ENCODE data around the gene AVPR1B. TPM values are rescaled to one million over a fixed set of nuclear protein-coding genes. Genes with fewer than 3 reads are reported as not detected.

The AVPR1B gene
- total RNA-seq, 1 experiment from 2014 or later = 0.22 TPM

DNA sequence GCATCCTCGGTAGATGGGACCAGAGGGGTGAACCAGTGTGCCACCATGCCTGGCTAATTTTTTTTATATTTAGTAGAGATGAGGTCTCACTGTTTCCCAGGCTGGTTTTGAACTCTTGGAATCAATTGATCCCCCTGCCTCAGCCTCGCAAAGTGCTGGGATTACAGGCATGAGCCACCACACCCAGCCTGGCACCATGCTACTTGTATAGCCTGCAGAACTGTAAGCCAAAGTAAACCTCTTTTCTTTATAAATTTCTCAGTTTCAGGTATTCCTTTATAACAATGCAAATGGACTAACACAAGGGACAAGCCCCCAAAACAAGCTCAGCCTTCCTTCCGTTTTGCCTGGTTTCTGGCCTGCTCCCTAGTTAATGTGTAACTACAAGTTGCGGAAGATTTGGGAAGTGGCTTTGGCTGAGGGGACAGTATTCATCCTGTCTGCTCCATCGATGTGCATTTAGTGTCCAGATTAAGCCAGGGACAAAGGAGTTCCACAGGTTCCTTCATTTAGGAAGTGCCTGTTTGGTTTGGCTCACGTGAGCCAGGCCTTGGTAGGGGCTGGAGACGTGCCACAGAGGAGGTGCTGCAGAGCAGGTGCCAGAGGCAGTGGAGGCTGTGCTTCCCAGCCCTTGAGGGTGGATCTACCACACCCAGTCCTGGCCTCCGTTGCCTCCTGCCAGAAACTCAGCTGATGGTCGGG is 4.4 kb downstream of the AVPR1B start:
- no TSS peak for BruUV-seq (replicated peaks)
- H3K9ac ChIP-seq (ENCODE audit: low read length) = no peak overlapping the region
- H3K36me3 ChIP-seq (ENCODE audit: low read depth, low read length) = peaks cover 3% of the 10 kb centered on the region; the same call in 1 of the 2 replicates
- ChIA-PET CTCF (no interaction called here), POLR2A (ENCODE audit: unreplicated experiment) (no interaction called here)
- H3K27ac ChIP-seq (ENCODE audit: low read length) = no peak overlapping the region
- H2AFZ ChIP-seq (ENCODE audit: low read length) = no peak overlapping the region
- 0 out of 2 replicates have a peak, but pooled peaks cover 7% of the 10 kb centered on the region for H3K4me1 ChIP-seq (ENCODE audit: insufficient read depth, low read length)
- H3K9me2 ChIP-seq (replicated peaks; ENCODE audit: low read length) = no peaks in the 10 kb centered on the region
- intact Hi-C loops (cut with micrococcal nuclease) = no loop called here
- no peaks in the 10 kb centered on the region for H3K79me2 ChIP-seq (ENCODE audit: low read length)
- ATAC-seq (no peak), DNase-seq (no peak)
- peaks cover 15% of the 10 kb centered on the region for H3K27me3 ChIP-seq (ENCODE audit: low read length)
- TF ChIP-seq EZH2 (IDR thresholded peaks at IDR 0.05; ENCODE audit: low read length, unreplicated experiment) = no peak
- no peak for TF ChIP-seq EZH2phosphoT487 (IDR thresholded peaks at IDR 0.05; ENCODE audit: borderline replicate concordance, low read length)
- TF ChIP-seq, protein P1, sequence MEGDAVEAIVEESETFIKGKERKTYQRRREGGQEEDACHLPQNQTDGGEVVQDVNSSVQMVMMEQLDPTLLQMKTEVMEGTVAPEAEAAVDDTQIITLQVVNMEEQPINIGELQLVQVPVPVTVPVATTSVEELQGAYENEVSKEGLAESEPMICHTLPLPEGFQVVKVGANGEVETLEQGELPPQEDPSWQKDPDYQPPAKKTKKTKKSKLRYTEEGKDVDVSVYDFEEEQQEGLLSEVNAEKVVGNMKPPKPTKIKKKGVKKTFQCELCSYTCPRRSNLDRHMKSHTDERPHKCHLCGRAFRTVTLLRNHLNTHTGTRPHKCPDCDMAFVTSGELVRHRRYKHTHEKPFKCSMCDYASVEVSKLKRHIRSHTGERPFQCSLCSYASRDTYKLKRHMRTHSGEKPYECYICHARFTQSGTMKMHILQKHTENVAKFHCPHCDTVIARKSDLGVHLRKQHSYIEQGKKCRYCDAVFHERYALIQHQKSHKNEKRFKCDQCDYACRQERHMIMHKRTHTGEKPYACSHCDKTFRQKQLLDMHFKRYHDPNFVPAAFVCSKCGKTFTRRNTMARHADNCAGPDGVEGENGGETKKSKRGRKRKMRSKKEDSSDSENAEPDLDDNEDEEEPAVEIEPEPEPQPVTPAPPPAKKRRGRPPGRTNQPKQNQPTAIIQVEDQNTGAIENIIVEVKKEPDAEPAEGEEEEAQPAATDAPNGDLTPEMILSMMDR (conservative IDR thresholded peaks at IDR 0.05; ENCODE audit: low read depth, low read length) = no peak
- H3K4me2 ChIP-seq (ENCODE audit: low read length) = no peak overlapping the region
- H3K4me3 ChIP-seq (ENCODE audit: low read length) = no peak overlapping the region
- no peaks in the 10 kb centered on the region for H4K20me1 ChIP-seq (ENCODE audit: low read length)
- H3K9me3 ChIP-seq (ENCODE audit: low read length) = no peaks in the 10 kb centered on the region
- H3F3A ChIP-seq (ENCODE audit: low read length, unreplicated experiment) = no peaks in the 10 kb centered on the region

DNA sequence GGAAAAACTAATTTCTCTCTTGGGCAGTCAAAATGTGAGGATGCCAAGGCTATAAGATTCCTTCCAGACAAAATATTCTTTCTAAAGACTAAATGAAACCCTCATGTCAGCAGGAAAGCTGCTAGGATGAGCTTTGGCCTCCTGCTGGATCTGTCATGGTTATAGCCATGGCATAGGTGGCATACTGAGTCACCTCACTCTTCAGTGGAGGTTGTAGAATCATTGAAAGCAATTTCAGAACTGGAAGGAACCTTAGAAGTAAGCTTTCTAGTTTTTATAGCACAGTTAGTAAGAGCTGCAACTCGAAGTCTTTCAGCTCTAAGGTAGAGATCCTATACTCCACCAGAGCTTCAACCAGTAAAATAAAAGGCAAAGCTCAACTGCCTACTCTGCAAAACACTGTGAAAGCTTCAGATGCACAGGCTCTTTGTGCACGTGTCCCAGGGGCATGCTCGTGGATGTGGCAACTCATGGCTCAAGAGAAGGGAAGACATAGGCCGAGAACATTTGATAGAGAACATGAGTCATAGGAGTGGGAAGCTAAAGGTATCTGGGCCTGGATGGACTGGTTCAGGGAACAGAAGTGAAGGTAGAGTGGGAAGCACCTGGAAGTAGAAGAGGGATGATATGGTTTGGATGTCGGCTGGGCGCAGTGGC is 5.8 kb downstream of the AVPR1B start:
- Histone ChIP-seq H3F3A (ENCODE audit: low read length, unreplicated experiment) (no peaks in the 10 kb centered on the region), H3K4me1 (ENCODE audit: insufficient read depth, low read length) (0 out of 2 replicates have a peak, but pooled peaks cover 4% of the 10 kb centered on the region), H3K4me2 (ENCODE audit: low read length) (no peak overlapping the region), H4K20me1 (ENCODE audit: low read length) (no peaks in the 10 kb centered on the region), H3K9ac (ENCODE audit: low read length) (no peak overlapping the region), H3K27me3 (ENCODE audit: low read length) (peaks cover 4% of the 10 kb centered on the region; the same call in 1 of the 2 replicates), H3K4me3 (ENCODE audit: low read length) (no peak overlapping the region), H3K27ac (ENCODE audit: low read length) (no peak overlapping the region), H3K9me2 (replicated peaks; ENCODE audit: low read length) (no peaks in the 10 kb centered on the region), H3K79me2 (ENCODE audit: low read length) (no peaks in the 10 kb centered on the region), H3K9me3 (ENCODE audit: low read length) (no peaks in the 10 kb centered on the region), H3K36me3 (ENCODE audit: low read depth, low read length) (peaks cover 1% of the 10 kb centered on the region; the same call in 1 of the 2 replicates), H2AFZ (ENCODE audit: low read length) (no peak overlapping the region)
- BruUV-seq (replicated peaks) = no TSS peak
- intact Hi-C loops (cut with micrococcal nuclease) = no loop called here
- ChIA-PET POLR2A (ENCODE audit: unreplicated experiment) (interaction anchor here (0.6 kb wide), 1 partner anchor 36 kb away, joined by 3 read pairs; no protein-coding TSS in a partner anchor), CTCF (interaction anchor here (0.6 kb wide), 1 partner anchor 72 kb away, joined by 4 read pairs; no protein-coding TSS in a partner anchor)
- no peak for ATAC-seq
- no peak for DNase-seq
- TF ChIP-seq EZH2 (IDR thresholded peaks at IDR 0.05; ENCODE audit: low read length, unreplicated experiment) = no peak

DNA sequence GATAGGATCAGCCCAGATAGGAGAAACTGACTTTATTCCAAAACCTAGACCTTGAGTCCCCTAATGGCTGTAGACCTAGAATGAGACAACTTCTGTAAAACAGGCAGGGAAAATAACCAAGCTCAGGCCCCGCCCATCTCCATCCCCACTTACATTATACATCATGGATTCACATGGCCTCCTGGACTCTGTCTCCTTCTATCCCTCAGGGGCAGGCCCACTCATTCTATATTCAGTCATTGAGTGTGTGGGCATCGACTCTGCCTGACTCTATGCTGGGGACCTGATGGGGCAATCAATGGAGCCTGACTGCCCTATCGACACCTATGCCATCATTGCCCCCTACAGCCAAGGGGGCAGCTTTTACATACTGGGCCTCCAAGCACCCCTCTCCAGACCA is 6.4 kb downstream of the AVPR1B start:
- Histone ChIP-seq H3K27ac (ENCODE audit: low read length) (no peak overlapping the region), H3K4me1 (ENCODE audit: insufficient read depth, low read length) (0 out of 2 replicates have a peak, but pooled peaks cover 4% of the 10 kb centered on the region), H4K20me1 (ENCODE audit: low read length) (no peaks in the 10 kb centered on the region), H3K4me3 (ENCODE audit: low read length) (no peak overlapping the region), H3K27me3 (ENCODE audit: low read length) (0 out of 2 replicates have a peak, but pooled peaks cover 4% of the 10 kb centered on the region), H2AFZ (ENCODE audit: low read length) (no peak overlapping the region), H3K9me3 (ENCODE audit: low read length) (no peaks in the 10 kb centered on the region), H3K4me2 (ENCODE audit: low read length) (no peak overlapping the region), H3K79me2 (ENCODE audit: low read length) (no peaks in the 10 kb centered on the region), H3K36me3 (ENCODE audit: low read depth, low read length) (no peaks in the 10 kb centered on the region), H3K9ac (ENCODE audit: low read length) (no peak overlapping the region), H3F3A (ENCODE audit: low read length, unreplicated experiment) (no peaks in the 10 kb centered on the region), H3K9me2 (replicated peaks; ENCODE audit: low read length) (no peaks in the 10 kb centered on the region)
- no TSS peak for BruUV-seq (replicated peaks)
- ChIA-PET POLR2A (ENCODE audit: unreplicated experiment) (no interaction called here), CTCF (no interaction called here)
- intact Hi-C loops (cut with micrococcal nuclease) = no loop called here
- TF ChIP-seq EZH2phosphoT487 (IDR thresholded peaks at IDR 0.05; ENCODE audit: borderline replicate concordance, low read length) (no peak), EZH2 (IDR thresholded peaks at IDR 0.05; ENCODE audit: low read length, unreplicated experiment) (no peak)
- TF ChIP-seq, protein P1 (conservative IDR thresholded peaks at IDR 0.05; ENCODE audit: low read depth, low read length) = no peak
- DNase-seq = no peak
- ATAC-seq = no peak

Data from PC-3 (cell line).